HG02763 (cell line): ENCODE results near the gene ASB16.

Experiments
- ATAC-seq: cut with Tn5 transposase; IDR thresholded peaks from one replicate; pipeline ENCODE4 v1.9.1; 2021; ENCODE audit warnings: mild to moderate bottlenecking, moderate library complexity; ENCODE audit not compliant: unreplicated experiment

The ASB16 gene

DNA sequence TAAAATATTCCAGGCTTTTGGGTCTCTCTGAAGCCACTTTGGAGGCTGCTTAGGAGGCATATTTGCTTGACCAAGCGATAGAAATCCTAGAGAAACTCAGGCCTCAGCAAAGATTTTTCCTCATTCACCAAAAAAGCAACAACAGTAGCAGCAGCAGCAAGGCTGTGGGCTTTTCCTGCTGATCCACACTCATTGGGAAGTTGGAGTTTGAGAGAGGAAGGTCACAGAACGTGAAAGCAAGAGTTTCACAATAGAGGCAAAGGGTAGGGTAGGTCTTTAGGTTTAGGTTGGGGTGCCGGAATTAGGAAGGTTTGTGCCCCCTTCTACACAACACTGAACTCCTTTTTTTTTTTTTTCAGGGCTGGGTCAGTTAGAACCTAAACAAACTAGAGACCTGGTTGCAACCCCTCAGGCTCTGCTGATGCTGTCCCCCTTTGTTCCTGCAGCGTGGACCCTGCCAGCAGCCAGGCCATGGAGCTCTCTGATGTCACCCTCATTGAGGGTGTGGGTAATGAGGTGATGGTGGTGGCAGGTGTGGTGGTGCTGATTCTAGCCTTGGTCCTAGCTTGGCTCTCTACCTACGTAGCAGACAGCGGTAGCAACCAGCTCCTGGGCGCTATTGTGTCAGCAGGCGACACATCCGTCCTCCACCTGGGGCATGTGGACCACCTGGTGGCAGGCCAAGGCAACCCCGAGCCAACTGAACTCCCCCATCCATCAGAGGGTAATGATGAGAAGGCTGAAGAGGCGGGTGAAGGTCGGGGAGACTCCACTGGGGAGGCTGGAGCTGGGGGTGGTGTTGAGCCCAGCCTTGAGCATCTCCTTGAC, 18.3 kb downstream of the ASB16 start:
- no peak for ATAC-seq

DNA sequence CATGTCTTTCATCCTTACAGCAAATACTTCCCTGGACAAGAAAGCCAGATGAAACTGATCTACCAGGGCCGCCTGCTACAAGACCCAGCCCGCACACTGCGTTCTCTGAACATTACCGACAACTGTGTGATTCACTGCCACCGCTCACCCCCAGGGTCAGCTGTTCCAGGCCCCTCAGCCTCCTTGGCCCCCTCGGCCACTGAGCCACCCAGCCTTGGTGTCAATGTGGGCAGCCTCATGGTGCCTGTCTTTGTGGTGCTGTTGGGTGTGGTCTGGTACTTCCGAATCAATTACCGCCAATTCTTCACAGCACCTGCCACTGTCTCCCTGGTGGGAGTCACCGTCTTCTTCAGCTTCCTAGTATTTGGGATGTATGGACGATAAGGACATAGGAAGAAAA, 20.0 kb downstream of the ASB16 start:
- ATAC-seq, result no peak

- no peak for ATAC-seq
Measured at GRCh38 chr17:44191369-44191768, 20.9 kb downstream of the ASB16 start.

DNA sequence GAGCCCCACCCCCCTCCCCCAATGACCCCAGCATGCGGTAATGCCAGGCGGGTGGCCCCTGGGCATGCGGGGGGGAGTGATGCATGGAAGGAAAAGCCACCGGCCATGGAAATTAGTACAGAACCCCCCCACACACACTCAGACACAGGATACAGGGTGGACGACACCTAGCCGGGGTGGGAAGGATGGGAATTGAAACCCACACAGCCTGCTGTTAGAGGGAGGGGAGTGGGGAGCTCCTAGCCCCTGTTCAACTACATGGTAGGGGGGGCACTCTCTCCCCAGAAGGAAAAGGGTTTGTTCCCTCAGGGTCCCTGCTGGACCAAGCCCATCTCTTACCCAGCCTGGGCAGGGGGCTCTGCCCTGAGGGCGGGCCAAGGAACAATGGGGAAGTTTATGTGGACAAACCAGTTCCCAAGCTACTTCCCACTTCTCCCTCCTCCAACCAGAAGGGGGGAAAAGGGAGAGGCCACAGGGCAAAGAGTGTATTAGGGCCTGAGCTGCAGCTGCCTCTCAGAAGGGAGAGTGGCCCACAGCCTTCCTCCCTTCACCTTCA, 21.5 kb downstream of the ASB16 start:
- no peak for ATAC-seq

DNA sequence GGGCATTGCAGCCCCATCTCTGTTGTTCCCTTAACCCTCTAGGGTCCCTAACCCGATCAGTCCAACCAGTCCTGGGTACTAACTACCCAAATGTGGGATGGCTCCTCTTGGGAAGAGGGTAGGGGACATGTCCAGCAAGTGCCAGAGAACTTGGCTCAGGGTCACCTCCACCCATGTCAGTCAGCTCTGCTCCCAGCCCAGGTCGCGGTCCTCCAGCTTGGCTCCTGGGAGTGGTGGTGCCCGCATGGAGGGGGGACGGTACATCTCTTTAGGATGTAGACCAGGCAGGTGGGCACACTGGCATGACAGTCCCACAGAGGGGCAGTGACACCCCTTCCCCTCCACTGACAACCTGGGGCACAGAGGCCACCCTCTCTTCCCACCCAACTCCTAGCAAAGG, 22.2 kb downstream of the ASB16 start:
- ATAC-seq, result no peak

GRCh38 chr17:44193326-44194084, 23.0 kb downstream of the ASB16 start:
- ATAC-seq, result no peak

- ATAC-seq, result no peak
Measured at GRCh38 chr17:44197107-44197506, 26.6 kb downstream of the ASB16 start.

GRCh38 chr17:44197980-44198720, 27.6 kb downstream of the ASB16 start:
- ATAC-seq, result no peak

GRCh38 chr17:44198721-44199552, 28.4 kb downstream of the ASB16 start:
- peak; percentile 20 for ATAC-seq

DNA sequence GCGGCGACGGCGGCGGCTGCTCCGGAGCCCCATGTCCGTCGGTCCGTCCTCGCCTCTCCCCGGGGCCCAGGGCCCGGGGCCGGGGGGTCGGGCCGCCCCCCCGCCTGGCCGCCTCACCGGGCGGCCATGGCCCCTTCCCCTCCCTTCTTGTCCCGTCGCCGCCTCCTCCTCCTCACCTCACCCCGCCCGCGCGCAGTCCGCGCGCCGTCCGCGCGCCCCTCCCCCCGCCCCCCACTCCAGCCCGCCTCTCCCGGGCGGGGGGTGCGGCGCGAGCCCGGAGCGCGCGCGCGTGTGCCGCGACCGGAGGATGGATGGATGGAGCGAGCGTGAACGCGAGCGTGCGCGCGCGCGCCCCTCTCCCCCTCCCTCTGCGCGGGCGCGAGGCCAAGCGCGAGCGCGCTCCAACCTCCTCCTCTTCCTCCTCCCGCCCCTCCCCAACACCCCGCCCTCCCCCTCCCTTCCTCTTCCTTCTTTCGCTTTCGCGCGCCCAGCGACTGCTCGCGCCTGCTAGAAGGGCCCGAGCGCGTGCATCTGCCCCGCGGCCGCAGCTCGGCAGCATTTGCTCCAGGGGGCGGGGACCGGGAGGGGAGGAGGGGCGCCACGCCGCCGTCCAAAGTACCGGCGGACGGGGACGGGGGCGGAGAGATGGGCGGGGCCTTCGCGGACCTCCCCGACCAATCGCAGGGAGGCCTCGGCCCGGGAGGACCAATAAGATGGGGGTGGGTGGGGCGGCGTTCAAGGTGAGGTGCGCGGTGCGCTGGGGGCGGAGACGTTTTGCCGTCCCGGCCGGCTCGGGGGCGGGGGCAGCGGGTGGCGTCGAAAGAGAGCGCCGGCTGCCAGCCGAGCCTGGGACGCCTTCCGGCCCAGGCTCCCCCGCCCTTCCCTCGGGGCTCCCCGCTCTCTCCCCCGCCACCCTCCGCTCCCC, 29.3 kb downstream of the ASB16 start, which contains the start of gene ATXN7L3:
ATXN7L3 (minus strand) TSS at position 332 of the 925 bp plus-strand sequence. CDS start 1,814 bp downstream, outside the sequence.
- ATAC-seq, result peak; percentile 66

- ATAC-seq, result no peak
Measured at GRCh38 chr17:44200478-44201155, 30.1 kb downstream of the ASB16 start.

GRCh38 chr17:44202756-44203155, 32.3 kb downstream of the ASB16 start:
- no peak for ATAC-seq

- ATAC-seq, result no peak
Measured at GRCh38 chr17:44203731-44204440, 33.4 kb downstream of the ASB16 start.

- ATAC-seq, result no peak
Measured at GRCh38 chr17:44204441-44204882, 34.0 kb downstream of the ASB16 start.

DNA sequence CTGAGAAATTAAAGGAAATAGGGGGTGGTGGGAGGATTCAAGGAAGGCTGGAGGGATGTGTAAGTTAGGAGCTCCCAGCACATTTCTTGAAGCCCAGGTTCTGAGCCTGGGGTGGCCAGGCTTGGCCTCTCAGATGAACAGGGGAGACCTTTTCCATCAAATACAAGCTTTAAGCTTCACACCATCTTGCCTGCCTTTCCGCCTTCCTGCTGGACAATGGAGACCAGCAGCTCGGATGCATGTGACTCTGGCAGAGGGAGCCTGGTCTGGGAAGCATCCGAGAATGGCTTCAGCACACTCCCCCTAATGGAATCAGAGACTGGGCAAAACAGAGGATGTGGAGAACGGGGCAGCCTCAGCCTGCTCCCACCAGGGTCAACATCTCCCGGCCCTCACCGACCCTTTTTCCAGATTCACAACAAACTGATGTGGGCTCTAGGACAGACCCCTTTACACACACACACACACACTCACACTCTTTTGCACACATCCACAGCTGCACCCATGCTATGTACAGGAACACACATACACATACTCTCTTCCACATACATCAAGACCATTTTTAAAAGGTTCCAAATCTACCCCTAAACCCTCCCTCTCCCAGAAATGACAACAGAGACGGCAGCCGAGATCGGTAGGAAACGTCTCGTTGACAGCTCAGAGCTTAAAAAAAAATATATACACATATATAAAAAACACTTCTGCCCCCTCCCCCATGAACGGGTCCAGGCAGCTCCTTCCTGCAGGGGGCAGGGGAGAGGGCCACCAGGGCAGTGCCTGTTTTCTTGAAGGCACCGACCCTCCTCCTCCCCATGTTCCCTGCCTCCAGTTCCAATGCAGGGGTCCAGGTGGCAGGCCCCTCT, 35.7 kb downstream of the ASB16 start:
- no peak for ATAC-seq

DNA sequence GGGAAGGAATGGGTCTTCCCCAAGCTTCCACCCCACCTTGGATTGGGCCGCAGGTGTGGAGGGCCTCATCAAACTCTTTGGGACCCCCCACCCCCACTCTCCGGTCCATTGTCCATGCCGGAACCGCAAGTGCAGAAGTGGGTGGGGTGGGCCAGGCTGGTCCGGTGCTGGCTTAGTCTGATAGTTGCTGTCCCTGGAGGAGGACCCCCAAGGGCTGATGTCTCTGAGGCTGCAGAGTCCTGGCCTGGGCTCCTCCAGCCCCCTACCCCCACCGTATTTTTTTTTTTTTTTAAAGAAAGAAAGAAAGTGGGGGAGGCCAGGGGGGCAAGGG, 36.3 kb downstream of the ASB16 start:
- ATAC-seq, result no peak

DNA sequence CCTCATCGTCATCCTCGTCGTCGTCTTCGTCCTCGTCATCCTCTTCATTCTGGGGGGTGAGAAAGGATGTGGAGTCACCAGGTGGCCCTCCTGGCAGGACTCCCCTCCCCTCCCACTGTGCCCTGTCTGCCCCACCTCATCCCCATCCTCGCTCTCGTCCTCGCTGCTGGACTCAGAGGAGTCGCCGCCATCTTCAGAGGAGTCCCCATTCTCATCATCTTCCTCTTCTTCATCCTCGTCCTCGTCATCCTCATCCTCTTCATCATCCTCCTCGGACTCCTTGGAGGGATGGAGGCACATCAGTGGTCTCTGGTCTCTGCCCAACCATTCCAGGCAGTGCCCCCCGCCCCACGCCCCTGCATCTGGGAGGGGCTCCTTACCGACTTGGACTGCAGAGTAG, 36.8 kb downstream of the ASB16 start:
- ATAC-seq, result no peak
